Lower lobe of right lung (tissue), 2 donors: ENCODE data around the gene IHH. TPM values are rescaled to one million over a fixed set of nuclear protein-coding genes. Genes with fewer than 3 reads are reported as not detected.

Experiments
- ATAC-seq, 2 donors: fragments of 200-7000 bp; cut with Tn5 transposase; one replicate each; pipeline ENCODE4 v1.9.1; 2020 to 2022; ENCODE audit warnings: mild to moderate bottlenecking in 2 of 2, moderate library complexity in 2 of 2
- DNase-seq: peaks from one replicate; pipeline ENCODE4 v3.0.0-alpha.2; 2020
- H3K27ac ChIP-seq: fragments of 200-600 bp; one replicate; pipeline ENCODE4 v1.8.0; 2022
- H3K27me3 ChIP-seq: fragments of 200-600 bp; one replicate; pipeline ENCODE4 v1.8.0; 2022; ENCODE audit warnings: low read depth
- H3K36me3 ChIP-seq: fragments of 200-600 bp; one replicate; pipeline ENCODE4 v1.8.0; 2022; ENCODE audit warnings: mild to moderate bottlenecking
- H3K4me1 ChIP-seq: fragments of 200-600 bp; one replicate; pipeline ENCODE4 v1.8.0; 2022
- H3K4me3 ChIP-seq: fragments of 200-600 bp; one replicate; pipeline ENCODE4 v1.8.0; 2022; ENCODE audit warnings: mild to moderate bottlenecking
- H3K9me3 ChIP-seq: fragments of 200-600 bp; one replicate; pipeline ENCODE4 v1.8.0; 2022
- CTCF ChIP-seq: fragments of 200-600 bp; IDR thresholded peaks from one replicate; pipeline ENCODE4 v1.8.0; 2022; ENCODE audit warnings: antibody characterized with exemption, mild to moderate bottlenecking
- intact Hi-C: fragments of 100-400 bp; cut with DNase I; formaldehyde crosslinking; loops from one replicate; pipeline ENCODE4 v1.11.0; 2022
- total RNA-seq: library from RNA; stranded (reverse); fragmentation: NEBNext Ultra II Directional; extraction: Animal tissue kit (Norgen Biotek cat#: 25700); gene quantifications from one replicate; pipeline ENCODE4 v1.2.1, GENCODE V29; 2021
- donor health status: DM: no; HTN: yes; CAD: no; lungs with severe emphysema.

The IHH gene
- total RNA-seq, 1 donor from 2014 or later: 0.71 TPM

GRCh38 chr2:219027511-219028055, 33.1 kb downstream of the IHH start:
- Histone ChIP-seq H3K4me3 (no peak overlapping the region), H3K9me3 (no peaks in the 10 kb centered on the region), H3K27ac (no peak overlapping the region), H3K4me1 (no peaks in the 10 kb centered on the region), H3K36me3 (no peaks in the 10 kb centered on the region), H3K27me3 (peaks cover 24% of the 10 kb centered on the region)
- intact Hi-C loops: no loop called here
- TF ChIP-seq CTCF: no peak
- ATAC-seq (no peak), DNase-seq (no peak)

- H3K36me3 ChIP-seq: no peaks in the 10 kb centered on the region
- no peaks in the 10 kb centered on the region for H3K4me1 ChIP-seq
- H3K9me3 ChIP-seq: no peaks in the 10 kb centered on the region
- ATAC-seq: no peak
- no peak overlapping the region for H3K4me3 ChIP-seq
- H3K27ac ChIP-seq: no peak overlapping the region
- intact Hi-C loops: no loop called here
- DNase-seq: no peak
- TF ChIP-seq CTCF: no peak
- H3K27me3 ChIP-seq: peaks cover 18% of the 10 kb centered on the region
These were observed 33.8 kb downstream of the IHH start for GRCh38 chr2:219026946-219027345.

- no peak for TF ChIP-seq CTCF
- DNase-seq (no peak), ATAC-seq (no peak)
- H3K9me3 ChIP-seq: no peaks in the 10 kb centered on the region
- H3K27me3 ChIP-seq: peaks cover 11% of the 10 kb centered on the region
- H3K4me3 ChIP-seq: no peak overlapping the region
- H3K4me1 ChIP-seq: no peaks in the 10 kb centered on the region
- H3K36me3 ChIP-seq: no peaks in the 10 kb centered on the region
- intact Hi-C loops: no loop called here
- H3K27ac ChIP-seq: no peak overlapping the region
These were observed 34.8 kb downstream of the IHH start for GRCh38 chr2:219025637-219026585.

GRCh38 chr2:219024059-219024458, 36.7 kb downstream of the IHH start:
- TF ChIP-seq CTCF: no peak
- no peak for ATAC-seq
- intact Hi-C loops: no loop called here
- H3K9me3 ChIP-seq: no peaks in the 10 kb centered on the region
- H3K27ac ChIP-seq: no peak overlapping the region
- H3K4me1 ChIP-seq: no peaks in the 10 kb centered on the region
- no peak overlapping the region for H3K4me3 ChIP-seq
- DNase-seq: no peak
- no peaks in the 10 kb centered on the region for H3K27me3 ChIP-seq
- no peaks in the 10 kb centered on the region for H3K36me3 ChIP-seq

GRCh38 chr2:219023045-219023605, 37.6 kb downstream of the IHH start:
- no peak for TF ChIP-seq CTCF
- ATAC-seq: no peak
- no peak overlapping the region for H3K27ac ChIP-seq
- no peaks in the 10 kb centered on the region for H3K27me3 ChIP-seq
- H3K4me1 ChIP-seq: no peaks in the 10 kb centered on the region
- no peak overlapping the region for H3K4me3 ChIP-seq
- no peak for DNase-seq
- H3K9me3 ChIP-seq: no peaks in the 10 kb centered on the region
- intact Hi-C loops: no loop called here
- no peaks in the 10 kb centered on the region for H3K36me3 ChIP-seq
